Measurements from ENCODE around the gene RAB11B.

- TF ChIP-seq FOXK2 (IDR thresholded peaks at IDR 0.05): no peak
- TF ChIP-seq FOXM1 (IDR thresholded peaks at IDR 0.05; ENCODE audit: borderline replicate concordance): no peak
- TF ChIP-seq FOXA1 (IDR thresholded peaks at IDR 0.05): no peak
- no peak for TF ChIP-seq SP1 (IDR thresholded peaks at IDR 0.05)
- TF ChIP-seq NFRKB (IDR thresholded peaks at IDR 0.05): no peak
- no peak for TF ChIP-seq L3MBTL2 (conservative IDR thresholded peaks at IDR 0.05)
- TF ChIP-seq BHLHE40 (IDR thresholded peaks at IDR 0.05; ENCODE audit: borderline replicate concordance): no peak
- TF ChIP-seq CTBP1 (IDR thresholded peaks at IDR 0.05; ENCODE audit: borderline replicate concordance): no peak
- TF ChIP-seq ARNT (IDR thresholded peaks at IDR 0.05): no peak
- TF ChIP-seq, protein P1, sequence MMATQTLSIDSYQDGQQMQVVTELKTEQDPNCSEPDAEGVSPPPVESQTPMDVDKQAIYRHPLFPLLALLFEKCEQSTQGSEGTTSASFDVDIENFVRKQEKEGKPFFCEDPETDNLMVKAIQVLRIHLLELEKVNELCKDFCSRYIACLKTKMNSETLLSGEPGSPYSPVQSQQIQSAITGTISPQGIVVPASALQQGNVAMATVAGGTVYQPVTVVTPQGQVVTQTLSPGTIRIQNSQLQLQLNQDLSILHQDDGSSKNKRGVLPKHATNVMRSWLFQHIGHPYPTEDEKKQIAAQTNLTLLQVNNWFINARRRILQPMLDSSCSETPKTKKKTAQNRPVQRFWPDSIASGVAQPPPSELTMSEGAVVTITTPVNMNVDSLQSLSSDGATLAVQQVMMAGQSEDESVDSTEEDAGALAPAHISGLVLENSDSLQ (IDR thresholded peaks at IDR 0.05): no peak
- TF ChIP-seq ZNF384 (IDR thresholded peaks at IDR 0.05): no peak
- no peak for TF ChIP-seq LEF1 (IDR thresholded peaks at IDR 0.05; ENCODE audit: borderline replicate concordance)
- no peak for TF ChIP-seq SUZ12 (IDR thresholded peaks at IDR 0.05)
- no peak for TF ChIP-seq TARDBP (IDR thresholded peaks at IDR 0.05)
Measured at GRCh38 chr19:8413629-8413995, 23.5 kb downstream of the RAB11B start.
